SHP77 (cell line): ENCODE results near the gene FAM120A.
A peak's percentile ranks its signal among the peaks of the same experiment; 100 is the strongest.

Source experiments
- DNase-seq, 2 experiments: peaks; one replicate each; lab custom pipeline; 2025; lab: John Stamatoyannopoulos, UW

Gene FAM120A

DNA sequence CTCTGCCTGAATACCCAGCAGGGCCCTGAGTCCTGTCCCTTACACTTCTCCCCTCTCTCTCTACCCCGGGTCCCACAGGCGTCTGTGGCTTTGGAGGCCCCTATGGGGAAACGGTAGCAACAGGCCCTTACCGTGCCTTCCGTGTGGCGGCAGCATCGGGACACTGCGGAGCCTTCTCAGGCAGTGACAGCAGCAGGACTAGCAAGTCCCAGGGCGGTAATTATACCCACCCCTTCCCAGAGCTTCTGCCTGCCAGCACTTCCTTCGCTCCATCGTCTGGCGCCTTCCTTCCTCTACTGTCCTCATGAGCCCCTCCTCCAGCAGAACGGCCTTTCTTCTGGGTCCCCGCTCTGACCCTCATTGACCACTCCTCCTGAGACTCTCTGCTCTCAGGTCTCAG lies 107.0 kb downstream of the FAM120A start:
- DNase-seq = no peak

DNA sequence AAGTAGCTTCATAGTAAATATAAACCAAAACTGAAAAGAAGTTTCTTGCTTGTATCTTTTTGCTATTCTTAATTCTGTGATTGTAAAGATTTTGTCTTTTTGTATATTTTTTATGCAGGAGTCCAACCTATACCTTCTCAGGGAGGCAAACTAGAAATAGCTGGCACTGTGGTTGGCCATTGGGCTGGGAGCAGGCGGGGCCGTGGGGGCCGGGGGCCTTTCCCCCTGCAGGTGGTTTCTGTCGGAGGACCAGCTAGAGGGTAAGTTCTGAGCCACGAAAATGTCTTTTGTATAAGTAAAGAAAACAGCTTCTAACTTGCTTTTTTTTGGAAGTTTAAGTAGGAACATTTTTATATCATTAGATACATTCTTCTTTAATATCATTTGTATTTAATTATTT lies 109.5 kb downstream of the FAM120A start:
- no peak for DNase-seq

DNA sequence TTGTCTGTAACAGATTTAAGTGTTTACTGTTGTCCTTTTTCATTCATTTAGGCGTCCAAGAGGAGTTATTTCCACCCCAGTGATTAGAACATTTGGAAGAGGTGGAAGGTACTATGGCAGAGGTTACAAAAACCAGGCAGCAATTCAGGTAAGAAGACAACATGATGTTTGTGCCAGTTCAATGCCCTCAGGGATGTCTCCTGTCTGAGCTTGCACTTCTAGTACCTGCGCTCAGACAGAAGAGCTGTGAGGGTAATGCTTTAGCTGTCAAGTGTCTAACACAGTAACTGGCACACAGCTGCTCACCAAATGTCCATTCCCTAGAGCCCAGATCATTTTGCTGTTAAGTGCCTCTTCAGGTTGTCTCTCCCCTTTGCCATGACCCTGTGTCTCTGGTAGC lies 110.7 kb downstream of the FAM120A start:
- no peak for DNase-seq

- no peak for DNase-seq
These were observed 113.6 kb downstream of the FAM120A start for GRCh38 chr9:93565089-93565488.

DNA sequence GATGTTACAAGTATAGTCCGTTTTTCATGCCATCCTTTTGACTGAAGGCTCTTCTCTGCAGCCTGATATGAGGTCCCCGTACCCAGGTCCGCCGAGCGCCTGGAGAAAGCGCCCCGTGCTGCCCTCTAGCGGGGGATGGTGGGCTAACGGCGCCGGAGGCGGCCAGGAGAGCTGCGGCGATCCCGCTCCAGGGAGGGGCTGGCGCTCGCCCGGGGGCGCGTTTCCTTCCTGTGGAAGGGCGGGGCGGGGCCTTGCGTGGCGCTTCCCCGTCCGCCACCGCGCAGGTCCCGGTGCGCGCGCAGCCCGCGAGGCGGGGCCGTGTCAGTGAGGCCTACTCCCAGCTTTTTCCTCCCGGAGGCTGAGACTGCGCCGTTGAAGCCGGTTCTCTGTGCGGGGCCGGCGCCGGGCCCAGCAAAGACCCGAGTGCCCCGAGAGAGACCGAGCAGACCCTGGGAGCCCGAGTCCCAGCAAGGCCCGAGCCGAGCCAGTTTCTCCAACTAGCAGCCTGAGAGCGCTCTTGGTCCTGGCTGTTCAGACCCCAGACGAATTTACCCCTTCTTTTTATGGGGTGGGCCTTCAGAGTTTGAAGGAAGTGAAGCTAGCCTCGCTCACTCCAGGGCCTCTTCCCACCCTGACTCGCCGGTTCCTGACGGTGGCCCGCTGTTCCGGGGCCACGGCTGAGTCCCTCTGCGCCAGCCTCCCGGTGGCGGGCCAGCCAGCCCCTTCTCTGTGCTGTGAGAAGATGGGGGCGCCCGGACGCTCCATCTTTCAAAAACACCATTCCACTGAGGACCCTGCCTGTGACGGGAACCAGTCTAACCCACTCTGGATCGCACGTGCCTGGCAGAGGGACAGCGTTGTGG lies 115.2 kb downstream of the FAM120A start:
- peak; percentile 92 to 93 for DNase-seq

- DNase-seq = peak; percentile 30 to 41
These were observed 115.9 kb downstream of the FAM120A start for GRCh38 chr9:93567271-93567959.

DNA sequence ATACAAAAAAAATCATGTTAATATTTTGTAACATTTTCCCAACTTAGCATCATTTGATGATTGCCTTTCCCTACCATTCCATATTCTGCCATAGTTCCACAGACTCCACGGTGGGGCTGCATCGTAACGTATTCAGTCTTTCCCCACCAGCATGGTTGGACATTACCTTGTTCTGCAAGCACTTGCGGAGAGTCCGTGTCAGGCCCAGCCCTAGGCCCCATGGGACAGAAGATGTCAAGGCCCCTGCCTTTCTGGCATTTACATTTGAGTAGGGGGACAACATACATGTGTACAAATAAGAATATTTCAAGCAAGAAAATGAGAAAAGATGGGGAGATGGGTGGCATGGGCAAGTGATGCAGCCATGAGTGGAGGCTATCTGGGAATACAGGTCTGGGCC lies 116.7 kb downstream of the FAM120A start:
- no peak for DNase-seq

DNA sequence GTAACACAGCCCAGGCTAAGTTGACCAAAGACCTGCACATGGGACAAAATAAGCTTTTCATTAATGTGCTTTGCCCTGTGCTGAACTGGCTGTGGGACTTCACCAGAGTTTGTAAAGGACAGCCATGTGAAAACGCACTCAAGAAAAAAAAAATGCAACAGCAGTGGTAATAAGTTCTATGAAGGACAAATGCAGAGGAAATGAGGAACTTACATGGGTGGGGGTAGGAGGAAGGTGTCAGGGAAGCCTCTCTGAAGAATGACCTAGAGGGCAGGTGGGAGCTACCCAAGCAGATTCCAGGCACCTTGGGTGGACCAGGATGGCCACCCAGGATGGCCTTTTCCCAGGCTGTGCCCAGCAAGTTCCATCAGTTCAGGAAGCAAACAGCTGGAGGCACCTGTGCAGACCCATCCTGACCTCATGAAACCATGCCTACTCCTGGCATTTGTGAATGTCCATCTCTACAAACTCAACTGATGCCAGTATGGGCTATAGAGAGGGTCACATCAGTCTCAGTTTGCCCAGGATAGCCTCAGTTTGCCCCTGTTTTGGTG lies 118.2 kb downstream of the FAM120A start:
- no peak for DNase-seq

DNA sequence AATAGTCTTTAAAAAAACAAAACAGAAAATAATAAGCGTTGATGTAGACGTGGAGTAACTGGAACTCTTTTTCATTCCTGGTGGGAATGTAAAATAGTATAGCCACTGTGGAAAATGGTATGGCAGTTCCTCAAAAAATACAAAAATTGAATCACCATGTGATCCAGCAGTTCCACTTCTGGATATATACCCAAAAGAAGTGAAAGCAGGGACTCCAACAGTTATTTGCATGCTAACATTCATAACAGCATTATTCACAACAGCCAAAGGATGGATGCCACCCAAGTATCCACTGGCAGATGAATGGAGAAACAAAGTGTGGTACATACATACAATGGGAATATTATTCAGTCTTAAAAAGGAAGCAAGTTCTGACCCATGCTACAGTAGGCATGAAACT lies 120.7 kb downstream of the FAM120A start:
- DNase-seq = no peak

DNA sequence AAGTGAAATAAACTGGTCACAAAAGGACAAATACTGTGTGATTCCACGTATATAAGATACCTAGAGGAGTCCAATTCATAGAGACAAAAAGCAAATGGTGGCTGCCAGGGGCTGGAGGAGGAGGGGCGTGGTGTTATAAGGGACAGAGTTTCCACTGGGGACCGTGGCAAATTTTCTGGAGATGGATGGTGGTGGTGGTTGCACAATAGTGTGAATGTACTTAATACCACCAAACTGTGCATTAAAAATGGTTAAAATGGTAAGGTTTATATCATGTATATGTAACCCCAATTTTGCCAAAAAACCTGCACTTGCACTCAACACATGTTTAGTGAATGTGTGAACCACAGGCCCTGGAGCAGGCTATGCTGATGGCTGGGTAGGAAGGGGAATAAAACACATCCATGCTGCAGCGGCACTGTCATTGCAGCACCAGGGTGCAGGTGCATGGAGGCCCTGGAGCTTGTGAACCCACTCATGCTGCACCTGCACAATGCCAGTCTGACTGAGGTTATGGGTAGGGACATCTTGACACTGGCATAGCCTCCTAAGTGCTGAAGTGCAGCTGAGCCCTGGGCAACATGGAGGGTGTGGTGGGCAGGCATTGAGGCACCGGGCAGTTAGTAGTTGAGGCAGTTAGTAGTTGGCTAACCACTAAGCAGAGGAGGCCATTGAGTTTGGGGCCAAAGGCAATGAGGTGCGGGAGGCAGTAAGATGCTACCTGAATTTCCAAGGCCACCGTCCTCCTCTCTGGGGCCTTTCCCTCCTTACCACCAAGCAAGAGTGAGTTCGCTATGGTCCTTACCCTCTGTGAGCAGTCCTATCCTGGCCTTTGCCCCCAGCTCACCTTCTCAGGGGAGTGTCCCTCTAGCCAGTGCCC lies 121.4 kb downstream of the FAM120A start:
- DNase-seq = no peak

- no peak for DNase-seq
These were observed 122.0 kb downstream of the FAM120A start for GRCh38 chr9:93573516-93573828.

- DNase-seq = no peak
These were observed 122.8 kb downstream of the FAM120A start for GRCh38 chr9:93574091-93574899.

- DNase-seq = no peak
These were observed 123.7 kb downstream of the FAM120A start for GRCh38 chr9:93574900-93575795.

- no peak for DNase-seq
These were observed 124.3 kb downstream of the FAM120A start for GRCh38 chr9:93575796-93576257.

- no peak for DNase-seq
These were observed 125.0 kb downstream of the FAM120A start, which contains the start of gene PHF2 for GRCh38 chr9:93576258-93577077. PHF2 (plus strand) TSS chr9:93576584; CDS start chr9:93576774, 190 bp downstream.

- no peak for DNase-seq
These were observed 125.8 kb downstream of the FAM120A start for GRCh38 chr9:93577078-93577974.

DNA sequence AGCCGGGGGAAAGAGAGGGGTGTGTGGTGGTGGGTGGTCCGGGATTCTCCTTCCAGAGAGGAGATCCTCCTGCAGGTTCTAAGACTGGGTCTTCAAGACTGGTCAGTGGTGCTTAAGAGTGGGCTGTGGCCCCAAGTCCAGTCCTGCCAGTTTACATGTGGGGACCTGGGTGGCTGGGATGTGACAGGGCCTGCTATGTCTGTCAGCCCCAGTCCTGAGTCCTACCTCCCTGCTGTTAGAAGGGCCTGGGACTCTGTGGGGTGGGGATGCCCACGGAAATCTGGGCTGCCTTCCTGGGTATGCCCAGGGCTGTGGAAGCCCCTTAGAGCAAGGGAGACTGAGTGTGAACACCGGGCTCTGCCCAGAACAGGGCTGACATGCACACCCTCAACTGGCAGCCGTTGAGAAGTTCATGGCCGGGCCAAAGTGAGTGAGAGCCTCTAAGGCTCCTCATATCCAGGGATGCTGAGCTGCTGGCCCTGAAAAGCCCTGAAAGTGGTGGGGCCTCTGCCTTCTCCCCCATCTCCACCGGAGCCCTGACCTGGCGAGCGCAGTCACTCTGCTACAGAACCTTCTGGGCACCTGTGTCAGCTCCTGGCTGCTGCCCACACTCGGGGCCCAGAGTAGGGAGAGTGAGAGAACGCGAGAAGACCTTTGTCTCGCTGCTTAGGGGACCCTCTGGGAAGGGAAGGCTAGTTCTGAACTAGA lies 126.6 kb downstream of the FAM120A start:
- no peak for DNase-seq

GRCh38 chr9:93578844-93579243 lies 127.4 kb downstream of the FAM120A start:
- DNase-seq = no peak
